Panc1 (cell line): ENCODE results near the gene ZBTB1.

Source experiments
- POLR2AphosphoS5 ChIP-seq: IDR thresholded peaks from 2 replicates; pipeline ENCODE4 v1.6.1; 2012; ENCODE audit warnings: mild to moderate bottlenecking, low read depth, low read length, moderate library complexity
- SIN3A ChIP-seq: IDR thresholded peaks from 2 replicates; pipeline ENCODE4 v1.6.1; 2012; ENCODE audit warnings: low read depth, mild to moderate bottlenecking, low read length, moderate library complexity, borderline replicate concordance; ENCODE audit not compliant: insufficient read depth
- TCF7L2 ChIP-seq: IDR thresholded peaks from 2 replicates; pipeline ENCODE4 v1.6.1; 2011; ENCODE audit warnings: mild to moderate bottlenecking, low read depth, low read length, inconsistent platforms
- TF ChIP-seq, protein P1 (sequence below): fragments of 450-650 bp; IDR thresholded peaks from 2 replicates; pipeline ENCODE4 v1.5.1; 2017; ENCODE audit warnings: mild to moderate bottlenecking

DNA sequence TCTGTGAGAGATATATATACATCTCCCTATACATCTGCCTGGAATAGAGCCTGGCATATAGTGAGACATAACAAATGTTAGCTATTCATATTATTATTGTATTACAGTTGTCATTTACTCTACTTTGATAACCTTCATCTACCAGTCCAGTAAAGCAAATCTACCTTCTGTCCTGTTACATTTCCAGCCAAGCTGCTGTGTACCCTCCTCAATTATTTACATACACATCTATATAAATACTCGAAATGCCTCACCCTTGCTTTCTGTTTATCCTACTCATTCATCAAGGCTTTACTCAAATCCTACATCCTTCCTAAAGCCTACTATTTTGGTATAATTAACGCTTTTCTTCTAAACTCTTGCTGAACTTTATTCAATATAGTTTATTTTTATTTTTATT is 8.7 kb downstream of the ZBTB1 start:
- TF ChIP-seq, protein P1, sequence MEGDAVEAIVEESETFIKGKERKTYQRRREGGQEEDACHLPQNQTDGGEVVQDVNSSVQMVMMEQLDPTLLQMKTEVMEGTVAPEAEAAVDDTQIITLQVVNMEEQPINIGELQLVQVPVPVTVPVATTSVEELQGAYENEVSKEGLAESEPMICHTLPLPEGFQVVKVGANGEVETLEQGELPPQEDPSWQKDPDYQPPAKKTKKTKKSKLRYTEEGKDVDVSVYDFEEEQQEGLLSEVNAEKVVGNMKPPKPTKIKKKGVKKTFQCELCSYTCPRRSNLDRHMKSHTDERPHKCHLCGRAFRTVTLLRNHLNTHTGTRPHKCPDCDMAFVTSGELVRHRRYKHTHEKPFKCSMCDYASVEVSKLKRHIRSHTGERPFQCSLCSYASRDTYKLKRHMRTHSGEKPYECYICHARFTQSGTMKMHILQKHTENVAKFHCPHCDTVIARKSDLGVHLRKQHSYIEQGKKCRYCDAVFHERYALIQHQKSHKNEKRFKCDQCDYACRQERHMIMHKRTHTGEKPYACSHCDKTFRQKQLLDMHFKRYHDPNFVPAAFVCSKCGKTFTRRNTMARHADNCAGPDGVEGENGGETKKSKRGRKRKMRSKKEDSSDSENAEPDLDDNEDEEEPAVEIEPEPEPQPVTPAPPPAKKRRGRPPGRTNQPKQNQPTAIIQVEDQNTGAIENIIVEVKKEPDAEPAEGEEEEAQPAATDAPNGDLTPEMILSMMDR = no peak
- TF ChIP-seq POLR2AphosphoS5 (no peak), SIN3A (no peak), TCF7L2 (no peak)
